ENCODE results near the gene EHBP1.
"Not testable (repeated sequence)": the region's sequence is repeated elsewhere in the genome, so short reads cannot be mapped to it uniquely, and the experiment has no call there.

Gene EHBP1

GRCh38 chr2:62705859-62706720 lies 577 bp downstream of the EHBP1 start:
- DNase-seq: peak; percentile 24 to 64

GRCh38 chr2:62706721-62707521 lies 1.4 kb downstream of the EHBP1 start:
- DNase-seq: no peak

GRCh38 chr2:62708751-62709150 lies 3.2 kb downstream of the EHBP1 start:
- no peak for DNase-seq

- DNase-seq: no peak
Measured at GRCh38 chr2:62711832-62712494, 6.5 kb downstream of the EHBP1 start.

- DNase-seq: not testable (repeated sequence)
Measured at GRCh38 chr2:62713196-62713595, 7.7 kb downstream of the EHBP1 start.

- no peak for DNase-seq
Measured at GRCh38 chr2:62713837-62714236, 8.3 kb downstream of the EHBP1 start.

- DNase-seq: no peak
Measured at GRCh38 chr2:62716768-62717167, 11.3 kb downstream of the EHBP1 start.

GRCh38 chr2:62717503-62718081 lies 12.1 kb downstream of the EHBP1 start:
- no peak for DNase-seq

- no peak for DNase-seq
Measured at GRCh38 chr2:62718225-62718822, 12.8 kb downstream of the EHBP1 start.

GRCh38 chr2:62719757-62720156 lies 14.2 kb downstream of the EHBP1 start:
- DNase-seq: no peak

- DNase-seq: no peak
Measured at GRCh38 chr2:62722679-62723078, 17.2 kb downstream of the EHBP1 start.

- DNase-seq: no peak
Measured at GRCh38 chr2:62723253-62723652, 17.7 kb downstream of the EHBP1 start.

- no peak for DNase-seq
Measured at GRCh38 chr2:62724106-62724505, 18.6 kb downstream of the EHBP1 start.

- no peak for DNase-seq
Measured at GRCh38 chr2:62724886-62725711, 19.6 kb downstream of the EHBP1 start.

GRCh38 chr2:62725712-62726055 lies 20.2 kb downstream of the EHBP1 start:
- DNase-seq: no peak

- no peak for DNase-seq
Measured at GRCh38 chr2:62727259-62727867, 21.9 kb downstream of the EHBP1 start.

- DNase-seq: no peak
Measured at GRCh38 chr2:62727876-62728566, 22.5 kb downstream of the EHBP1 start.

- DNase-seq: no peak
Measured at GRCh38 chr2:62731275-62731674, 25.8 kb downstream of the EHBP1 start.

- no peak for DNase-seq
Measured at GRCh38 chr2:62732262-62732777, 26.8 kb downstream of the EHBP1 start.

- DNase-seq: no peak
Measured at GRCh38 chr2:62733546-62733945, 28.0 kb downstream of the EHBP1 start.

Data from bone marrow (tissue), 2 donors.